Measurements from ENCODE around the gene MAPT. TPM values are rescaled to one million over a fixed set of nuclear protein-coding genes. Genes with fewer than 3 reads are reported as not detected.

The MAPT gene
- total and polyA plus RNA-seq, 2 of the 4 experiments (the other 2 are of a cell fraction): 0.18 to 0.19 TPM

- Histone ChIP-seq H3K9ac (ENCODE audit: low read depth, low read length) (no peak overlapping the region), H3K79me1 (ENCODE audit: low read depth in 1 of 2, low read length in 2 of 2) (peaks cover 0 to 24% of the 10 kb centered on the region in 2 experiments; a peak in 2 of 4 replicates), H3K36me3 (ENCODE audit: control insufficient read depth, insufficient read depth, low read length) (peaks cover 30% of the 10 kb centered on the region), H4K91ac (ENCODE audit: insufficient read depth, low read depth, low read length) (no peak overlapping the region), H3K4me2 (ENCODE audit: low read depth, low read length) (no peak overlapping the region), H2AK5ac (ENCODE audit: low read depth, low read length) (no peak overlapping the region), H3K4me1 (ENCODE audit: control insufficient read depth, insufficient read depth, low read length) (no peaks in the 10 kb centered on the region), H3K9me3 (ENCODE audit: control insufficient read depth, insufficient read depth, low read length) (no peaks in the 10 kb centered on the region), H4K20me1 (ENCODE audit: insufficient read depth, low read length) (peaks cover 8% of the 10 kb centered on the region), H2BK15ac (ENCODE audit: low read depth, low read length) (no peak overlapping the region), H3K27ac (ENCODE audit: insufficient read depth, low read length) (no peak overlapping the region), H3K14ac (replicated peaks; ENCODE audit: low read depth, low read length) (no peak overlapping the region), H3K27me3 (ENCODE audit: control insufficient read depth, insufficient read depth, low read length) (no peaks in the 10 kb centered on the region), H2BK5ac (ENCODE audit: low read depth, low read length, poor library complexity, severe bottlenecking) (no peak overlapping the region), H3K4ac (ENCODE audit: low read depth, low read length) (no peak overlapping the region), H2AK9ac (replicated peaks; ENCODE audit: low read depth, low read length, poor library complexity) (no peak overlapping the region), H4K5ac (ENCODE audit: low read depth, low read length) (no peak overlapping the region), H3K4me3 (ENCODE audit: insufficient read depth, low read depth, low read length) (no peak overlapping the region), H3K23ac (ENCODE audit: low read depth, low read length) (no peak overlapping the region), H2BK20ac (ENCODE audit: low read depth, low read length) (no peak overlapping the region), H2BK120ac (ENCODE audit: low read depth, low read length) (no peak overlapping the region), H3K18ac (ENCODE audit: low read depth, low read length) (no peak overlapping the region), H3K9me1 (ENCODE audit: insufficient read depth, low read length) (peaks cover 10% of the 10 kb centered on the region), H3K56ac (ENCODE audit: extremely low read depth, insufficient read depth, low read length) (no peak overlapping the region), H2AFZ (replicated peaks; ENCODE audit: low read length, poor library complexity) (no peak overlapping the region), H4K8ac (ENCODE audit: low read depth in 2 of 2, low read length in 2 of 2) (no peak overlapping the region)
- BruUV-seq (replicated peaks): no TSS peak
- ATAC-seq (ENCODE audit: low read depth) (no peak), DNase-seq (no peak)
- intact Hi-C loops (cut with micrococcal nuclease): no loop called here
- no peak for TF ChIP-seq POLR2A (IDR thresholded peaks at IDR 0.05; ENCODE audit: low read depth, low read length)
- no peak for TF ChIP-seq CEBPB (IDR thresholded peaks at IDR 0.05; ENCODE audit: low read depth, low read length)
- no peak for TF ChIP-seq BHLHE40 (IDR thresholded peaks at IDR 0.05; ENCODE audit: low read depth, low read length)
- TF ChIP-seq, protein P1, sequence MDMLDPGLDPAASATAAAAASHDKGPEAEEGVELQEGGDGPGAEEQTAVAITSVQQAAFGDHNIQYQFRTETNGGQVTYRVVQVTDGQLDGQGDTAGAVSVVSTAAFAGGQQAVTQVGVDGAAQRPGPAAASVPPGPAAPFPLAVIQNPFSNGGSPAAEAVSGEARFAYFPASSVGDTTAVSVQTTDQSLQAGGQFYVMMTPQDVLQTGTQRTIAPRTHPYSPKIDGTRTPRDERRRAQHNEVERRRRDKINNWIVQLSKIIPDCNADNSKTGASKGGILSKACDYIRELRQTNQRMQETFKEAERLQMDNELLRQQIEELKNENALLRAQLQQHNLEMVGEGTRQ (IDR thresholded peaks at IDR 0.05; ENCODE audit: low read depth, low read length): no peak
- TF ChIP-seq, protein P2, sequence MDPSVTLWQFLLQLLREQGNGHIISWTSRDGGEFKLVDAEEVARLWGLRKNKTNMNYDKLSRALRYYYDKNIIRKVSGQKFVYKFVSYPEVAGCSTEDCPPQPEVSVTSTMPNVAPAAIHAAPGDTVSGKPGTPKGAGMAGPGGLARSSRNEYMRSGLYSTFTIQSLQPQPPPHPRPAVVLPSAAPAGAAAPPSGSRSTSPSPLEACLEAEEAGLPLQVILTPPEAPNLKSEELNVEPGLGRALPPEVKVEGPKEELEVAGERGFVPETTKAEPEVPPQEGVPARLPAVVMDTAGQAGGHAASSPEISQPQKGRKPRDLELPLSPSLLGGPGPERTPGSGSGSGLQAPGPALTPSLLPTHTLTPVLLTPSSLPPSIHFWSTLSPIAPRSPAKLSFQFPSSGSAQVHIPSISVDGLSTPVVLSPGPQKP (IDR thresholded peaks at IDR 0.05; ENCODE audit: borderline replicate concordance, low read depth, low read length): no peak
- TF ChIP-seq SMC3 (IDR thresholded peaks at IDR 0.05; ENCODE audit: low read depth, low read length): no peak
- no peak for TF ChIP-seq FOS (IDR thresholded peaks at IDR 0.05; ENCODE audit: low read depth, low read length)
- no peak for TF ChIP-seq MAFK (IDR thresholded peaks at IDR 0.05; ENCODE audit: low read depth, low read length)
- no peak for TF ChIP-seq MXI1 (IDR thresholded peaks at IDR 0.05; ENCODE audit: borderline replicate concordance, low read depth, low read length)
- no peak for TF ChIP-seq MAZ (IDR thresholded peaks at IDR 0.05; ENCODE audit: borderline replicate concordance, low read depth, low read length)
- no peak for TF ChIP-seq NFE2L2 (IDR thresholded peaks at IDR 0.05; ENCODE audit: low read depth, low read length)
- TF ChIP-seq RAD21 (IDR thresholded peaks at IDR 0.05; ENCODE audit: low read length): no peak
- no peak for TF ChIP-seq RCOR1 (IDR thresholded peaks at IDR 0.05; ENCODE audit: insufficient replicate concordance, low read length)
- TF ChIP-seq, protein P3, sequence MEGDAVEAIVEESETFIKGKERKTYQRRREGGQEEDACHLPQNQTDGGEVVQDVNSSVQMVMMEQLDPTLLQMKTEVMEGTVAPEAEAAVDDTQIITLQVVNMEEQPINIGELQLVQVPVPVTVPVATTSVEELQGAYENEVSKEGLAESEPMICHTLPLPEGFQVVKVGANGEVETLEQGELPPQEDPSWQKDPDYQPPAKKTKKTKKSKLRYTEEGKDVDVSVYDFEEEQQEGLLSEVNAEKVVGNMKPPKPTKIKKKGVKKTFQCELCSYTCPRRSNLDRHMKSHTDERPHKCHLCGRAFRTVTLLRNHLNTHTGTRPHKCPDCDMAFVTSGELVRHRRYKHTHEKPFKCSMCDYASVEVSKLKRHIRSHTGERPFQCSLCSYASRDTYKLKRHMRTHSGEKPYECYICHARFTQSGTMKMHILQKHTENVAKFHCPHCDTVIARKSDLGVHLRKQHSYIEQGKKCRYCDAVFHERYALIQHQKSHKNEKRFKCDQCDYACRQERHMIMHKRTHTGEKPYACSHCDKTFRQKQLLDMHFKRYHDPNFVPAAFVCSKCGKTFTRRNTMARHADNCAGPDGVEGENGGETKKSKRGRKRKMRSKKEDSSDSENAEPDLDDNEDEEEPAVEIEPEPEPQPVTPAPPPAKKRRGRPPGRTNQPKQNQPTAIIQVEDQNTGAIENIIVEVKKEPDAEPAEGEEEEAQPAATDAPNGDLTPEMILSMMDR (conservative IDR thresholded peaks at IDR 0.05; ENCODE audit: low read depth, low read length): no peak
- no peak for TF ChIP-seq RFX5 (IDR thresholded peaks at IDR 0.05; ENCODE audit: low read depth, low read length)
- no peak for TF ChIP-seq CHD1 (IDR thresholded peaks at IDR 0.05; ENCODE audit: low read depth, low read length)
- ChIA-PET POLR2A (ENCODE audit: unreplicated experiment) (no interaction called here), CTCF (interaction anchor here (0.6 kb wide), 1 partner anchor 792 kb away, joined by 3 read pairs; no protein-coding TSS in a partner anchor)
- in situ Hi-C loops (cut with MboI; ENCODE audit: low sequenced_read_pairs): no loop called here
- WGBS, 2 experiments (ENCODE audit: extremely low coverage in 2 of 2, insufficient read length in 1 of 2): no CpG with 5 or more reads among the region's 8 CpGs
- dilution Hi-C loops (cut with HindIII; ENCODE audit: low sequenced_read_pairs, unreplicated experiment): no loop called here
These were observed 131.3 kb downstream of the MAPT start for GRCh38 chr17:46025510-46026165.

Measured in IMR-90 (cell line).